Suprapubic skin (tissue), 3 donors: ENCODE data around the gene ROBO4.

Experiments
- CTCF ChIP-seq, 2 donors: fragments of 200-600 bp in 1 of 2; fragments of 450-650 bp in 1 of 2; sonication (generic) in 1 of 2; IDR thresholded peaks; one replicate each; pipeline ENCODE4 v1.5.1; 2016 to 2019; ENCODE audit warnings: antibody characterized with exemption in 2 of 2, mild to moderate bottlenecking in 1 of 2, moderate library complexity in 1 of 2
- EP300 ChIP-seq: sonication (generic); formaldehyde crosslinking; IDR thresholded peaks from one replicate; pipeline ENCODE4 v1.6.1; 2017; ENCODE audit warnings: antibody characterized with exemption
- POLR2A ChIP-seq, 2 donors: fragments of 450-650 bp; IDR thresholded peaks; one replicate each; pipeline ENCODE4 v1.6.1; 2017; ENCODE audit warnings: antibody characterized with exemption in 2 of 2, mild to moderate bottlenecking in 2 of 2, moderate library complexity in 2 of 2

GRCh38 chr11:124844664-124845079 lies 53.0 kb downstream of the ROBO4 start:
- no peak for TF ChIP-seq POLR2A (IDR thresholded peaks at IDR 0.05)
- TF ChIP-seq CTCF (IDR thresholded peaks at IDR 0.05): no peak
- TF ChIP-seq EP300: no peak
